Panc1 (cell line): ENCODE data around the gene PRKG1.

Experiments used
- SIN3A ChIP-seq: IDR thresholded peaks from 2 replicates; pipeline ENCODE4 v1.6.1; 2012; ENCODE audit warnings: low read depth, mild to moderate bottlenecking, low read length, moderate library complexity, borderline replicate concordance; ENCODE audit not compliant: insufficient read depth
- TF ChIP-seq, protein P1 (sequence below): fragments of 450-650 bp; IDR thresholded peaks from 2 replicates; pipeline ENCODE4 v1.5.1; 2017; ENCODE audit warnings: mild to moderate bottlenecking
- TF ChIP-seq, protein P2 (sequence below), 2 experiments: IDR thresholded peaks; 2 replicates each; pipeline ENCODE4 v1.6.1; 2011 to 2012; ENCODE audit warnings: low read depth in 2 of 2, control low read depth in 1 of 2, low read length in 1 of 2, mild to moderate bottlenecking in 1 of 2, moderate library complexity in 1 of 2; ENCODE audit not compliant: insufficient read depth in 1 of 2

DNA sequence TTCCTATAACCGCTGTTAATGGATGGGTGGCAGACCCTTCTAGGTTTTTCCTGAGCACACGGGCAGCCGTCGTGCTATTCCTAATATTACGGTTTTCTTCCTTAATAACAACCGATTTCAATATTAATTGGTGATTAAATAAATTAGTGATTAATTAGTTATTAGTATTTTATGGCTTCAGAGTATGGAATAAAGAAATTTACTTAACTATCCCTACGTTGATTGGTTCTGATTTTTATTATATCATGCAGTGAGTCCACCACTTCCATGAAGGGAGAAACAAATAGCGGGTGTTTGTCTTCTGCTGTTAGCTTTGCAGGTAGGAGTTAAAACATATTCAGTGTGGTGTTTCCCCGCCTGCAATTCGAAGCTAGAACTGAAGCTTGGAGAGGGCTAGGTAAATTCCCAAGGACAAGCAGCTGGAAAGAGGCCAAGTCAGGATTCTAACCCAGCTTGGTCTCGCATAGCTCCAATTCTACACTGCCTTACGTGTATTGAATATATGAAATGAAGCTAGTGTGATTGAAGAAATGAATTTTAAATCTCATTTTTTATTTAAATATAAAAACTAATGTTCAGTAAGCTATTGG lies 626.0 kb downstream of the PRKG1 start:
- TF ChIP-seq, protein P1, sequence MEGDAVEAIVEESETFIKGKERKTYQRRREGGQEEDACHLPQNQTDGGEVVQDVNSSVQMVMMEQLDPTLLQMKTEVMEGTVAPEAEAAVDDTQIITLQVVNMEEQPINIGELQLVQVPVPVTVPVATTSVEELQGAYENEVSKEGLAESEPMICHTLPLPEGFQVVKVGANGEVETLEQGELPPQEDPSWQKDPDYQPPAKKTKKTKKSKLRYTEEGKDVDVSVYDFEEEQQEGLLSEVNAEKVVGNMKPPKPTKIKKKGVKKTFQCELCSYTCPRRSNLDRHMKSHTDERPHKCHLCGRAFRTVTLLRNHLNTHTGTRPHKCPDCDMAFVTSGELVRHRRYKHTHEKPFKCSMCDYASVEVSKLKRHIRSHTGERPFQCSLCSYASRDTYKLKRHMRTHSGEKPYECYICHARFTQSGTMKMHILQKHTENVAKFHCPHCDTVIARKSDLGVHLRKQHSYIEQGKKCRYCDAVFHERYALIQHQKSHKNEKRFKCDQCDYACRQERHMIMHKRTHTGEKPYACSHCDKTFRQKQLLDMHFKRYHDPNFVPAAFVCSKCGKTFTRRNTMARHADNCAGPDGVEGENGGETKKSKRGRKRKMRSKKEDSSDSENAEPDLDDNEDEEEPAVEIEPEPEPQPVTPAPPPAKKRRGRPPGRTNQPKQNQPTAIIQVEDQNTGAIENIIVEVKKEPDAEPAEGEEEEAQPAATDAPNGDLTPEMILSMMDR: no peak
- no peak for TF ChIP-seq SIN3A
- TF ChIP-seq, protein P2, sequence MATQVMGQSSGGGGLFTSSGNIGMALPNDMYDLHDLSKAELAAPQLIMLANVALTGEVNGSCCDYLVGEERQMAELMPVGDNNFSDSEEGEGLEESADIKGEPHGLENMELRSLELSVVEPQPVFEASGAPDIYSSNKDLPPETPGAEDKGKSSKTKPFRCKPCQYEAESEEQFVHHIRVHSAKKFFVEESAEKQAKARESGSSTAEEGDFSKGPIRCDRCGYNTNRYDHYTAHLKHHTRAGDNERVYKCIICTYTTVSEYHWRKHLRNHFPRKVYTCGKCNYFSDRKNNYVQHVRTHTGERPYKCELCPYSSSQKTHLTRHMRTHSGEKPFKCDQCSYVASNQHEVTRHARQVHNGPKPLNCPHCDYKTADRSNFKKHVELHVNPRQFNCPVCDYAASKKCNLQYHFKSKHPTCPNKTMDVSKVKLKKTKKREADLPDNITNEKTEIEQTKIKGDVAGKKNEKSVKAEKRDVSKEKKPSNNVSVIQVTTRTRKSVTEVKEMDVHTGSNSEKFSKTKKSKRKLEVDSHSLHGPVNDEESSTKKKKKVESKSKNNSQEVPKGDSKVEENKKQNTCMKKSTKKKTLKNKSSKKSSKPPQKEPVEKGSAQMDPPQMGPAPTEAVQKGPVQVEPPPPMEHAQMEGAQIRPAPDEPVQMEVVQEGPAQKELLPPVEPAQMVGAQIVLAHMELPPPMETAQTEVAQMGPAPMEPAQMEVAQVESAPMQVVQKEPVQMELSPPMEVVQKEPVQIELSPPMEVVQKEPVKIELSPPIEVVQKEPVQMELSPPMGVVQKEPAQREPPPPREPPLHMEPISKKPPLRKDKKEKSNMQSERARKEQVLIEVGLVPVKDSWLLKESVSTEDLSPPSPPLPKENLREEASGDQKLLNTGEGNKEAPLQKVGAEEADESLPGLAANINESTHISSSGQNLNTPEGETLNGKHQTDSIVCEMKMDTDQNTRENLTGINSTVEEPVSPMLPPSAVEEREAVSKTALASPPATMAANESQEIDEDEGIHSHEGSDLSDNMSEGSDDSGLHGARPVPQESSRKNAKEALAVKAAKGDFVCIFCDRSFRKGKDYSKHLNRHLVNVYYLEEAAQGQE (IDR thresholded peaks at IDR 0.05; ENCODE audit: insufficient read depth in 1 of 2, low read depth in 2 of 2, low read length in 1 of 2): 0 out of 4 replicates have a peak, but pooled peaks of 1 of the 2 experiments have one; percentile 8
